ENCODE measurements around the gene CPPED1.

CPPED1 gene

GRCh38 chr16:12682432-12683165 lies 121.1 kb downstream of the CPPED1 start:
- Histone ChIP-seq H3K9me3 (ENCODE audit: insufficient read depth, low read depth, low read length) (peaks cover 5% of the 10 kb centered on the region), H3K4ac (ENCODE audit: low read depth, low read length) (no peak overlapping the region), H3K36me3 (ENCODE audit: control insufficient read depth in 1 of 2, insufficient read depth in 2 of 2, low read length in 2 of 2) (no peaks in the 10 kb centered on the region), H2BK120ac (ENCODE audit: insufficient read depth, low read length, poor library complexity) (no peak overlapping the region), H3K79me1 (ENCODE audit: low read length) (peaks cover 2% of the 10 kb centered on the region), H2AK5ac (ENCODE audit: low read length) (no peak overlapping the region), H3K27me3 (ENCODE audit: insufficient read depth, low read length) (no peaks in the 10 kb centered on the region), H3K4me3 (ENCODE audit: low read depth, low read length) (no peak overlapping the region), H4K8ac (ENCODE audit: low read depth, low read length) (no peak overlapping the region), H4K91ac (ENCODE audit: low read depth, low read length) (no peak overlapping the region), H3K18ac (ENCODE audit: low read length) (no peak overlapping the region), H3K79me2 (ENCODE audit: control insufficient read depth, insufficient read depth, low read length, poor library complexity) (no peaks in the 10 kb centered on the region), H2BK5ac (ENCODE audit: low read depth, low read length, poor library complexity) (no peak overlapping the region), H3K27ac (ENCODE audit: low read depth, low read length) (no peak overlapping the region), H3K23ac (ENCODE audit: low read length) (no peak overlapping the region), H2AFZ (ENCODE audit: insufficient read depth, low read length, poor library complexity) (no peak overlapping the region), H3K14ac (ENCODE audit: low read length) (no peak overlapping the region), H3K9ac (ENCODE audit: low read length) (no peak overlapping the region), H3K4me1 (ENCODE audit: control insufficient read depth in 1 of 2, insufficient read depth in 2 of 2, low read length in 2 of 2) (no peaks in the 10 kb centered on the region), H3K4me2 (ENCODE audit: low read length) (no peak overlapping the region), H2BK12ac (ENCODE audit: low read length) (no peak overlapping the region), H4K12ac (ENCODE audit: low read depth, low read length) (no peak overlapping the region)
- no peak for DNase-seq
- WGBS (ENCODE audit: extremely low coverage, insufficient coverage, insufficient read length), result no CpG with 5 or more reads among the region's 11 CpGs

GRCh38 chr16:12681653-12682052 lies 122.0 kb downstream of the CPPED1 start:
- H2BK120ac ChIP-seq (ENCODE audit: insufficient read depth, low read length, poor library complexity), result no peak overlapping the region
- WGBS (ENCODE audit: extremely low coverage, insufficient coverage, insufficient read length), result no CpG with 5 or more reads among the region's 7 CpGs
- H3K18ac ChIP-seq (ENCODE audit: low read length), result no peak overlapping the region
- no peak overlapping the region for H2BK12ac ChIP-seq (ENCODE audit: low read length)
- no peak for DNase-seq
- H2AK5ac ChIP-seq (ENCODE audit: low read length), result no peak overlapping the region
- peaks cover 2% of the 10 kb centered on the region for H3K79me1 ChIP-seq (ENCODE audit: low read length)
- no peak overlapping the region for H4K12ac ChIP-seq (ENCODE audit: low read depth, low read length)
- H3K79me2 ChIP-seq (ENCODE audit: control insufficient read depth, insufficient read depth, low read length, poor library complexity), result no peaks in the 10 kb centered on the region
- H3K27ac ChIP-seq (ENCODE audit: low read depth, low read length), result no peak overlapping the region
- H4K91ac ChIP-seq (ENCODE audit: low read depth, low read length), result no peak overlapping the region
- no peak overlapping the region for H3K4ac ChIP-seq (ENCODE audit: low read depth, low read length)
- no peak overlapping the region for H3K14ac ChIP-seq (ENCODE audit: low read length)
- no peak overlapping the region for H3K4me2 ChIP-seq (ENCODE audit: low read length)
- no peaks in the 10 kb centered on the region for H3K4me1 ChIP-seq (ENCODE audit: control insufficient read depth in 1 of 2, insufficient read depth in 2 of 2, low read length in 2 of 2)
- H3K9ac ChIP-seq (ENCODE audit: low read length), result no peak overlapping the region
- no peaks in the 10 kb centered on the region for H3K27me3 ChIP-seq (ENCODE audit: insufficient read depth, low read length)
- peaks cover 5% of the 10 kb centered on the region for H3K9me3 ChIP-seq (ENCODE audit: insufficient read depth, low read depth, low read length)
- no peak overlapping the region for H4K8ac ChIP-seq (ENCODE audit: low read depth, low read length)
- H2BK5ac ChIP-seq (ENCODE audit: low read depth, low read length, poor library complexity), result no peak overlapping the region
- H3K36me3 ChIP-seq (ENCODE audit: control insufficient read depth in 1 of 2, insufficient read depth in 2 of 2, low read length in 2 of 2), result no peaks in the 10 kb centered on the region
- no peak overlapping the region for H2AFZ ChIP-seq (ENCODE audit: insufficient read depth, low read length, poor library complexity)
- H3K23ac ChIP-seq (ENCODE audit: low read length), result no peak overlapping the region
- no peak overlapping the region for H3K4me3 ChIP-seq (ENCODE audit: low read depth, low read length)

GRCh38 chr16:12680531-12680930 lies 123.2 kb downstream of the CPPED1 start:
- Histone ChIP-seq H3K14ac (ENCODE audit: low read length) (no peak overlapping the region), H3K23ac (ENCODE audit: low read length) (no peak overlapping the region), H4K12ac (ENCODE audit: low read depth, low read length) (no peak overlapping the region), H4K91ac (ENCODE audit: low read depth, low read length) (no peak overlapping the region), H2AFZ (ENCODE audit: insufficient read depth, low read length, poor library complexity) (no peak overlapping the region), H3K79me2 (ENCODE audit: control insufficient read depth, insufficient read depth, low read length, poor library complexity) (no peaks in the 10 kb centered on the region), H4K8ac (ENCODE audit: low read depth, low read length) (no peak overlapping the region), H3K4me2 (ENCODE audit: low read length) (no peak overlapping the region), H3K79me1 (ENCODE audit: low read length) (peaks cover 2% of the 10 kb centered on the region), H3K27ac (ENCODE audit: low read depth, low read length) (no peak overlapping the region), H2BK120ac (ENCODE audit: insufficient read depth, low read length, poor library complexity) (no peak overlapping the region), H3K4ac (ENCODE audit: low read depth, low read length) (no peak overlapping the region), H3K36me3 (ENCODE audit: control insufficient read depth in 1 of 2, insufficient read depth in 2 of 2, low read length in 2 of 2) (no peaks in the 10 kb centered on the region), H3K18ac (ENCODE audit: low read length) (no peak overlapping the region), H3K9me3 (ENCODE audit: insufficient read depth, low read depth, low read length) (peaks cover 5% of the 10 kb centered on the region), H3K4me3 (ENCODE audit: low read depth, low read length) (no peak overlapping the region), H3K27me3 (ENCODE audit: insufficient read depth, low read length) (no peaks in the 10 kb centered on the region), H3K9ac (ENCODE audit: low read length) (no peak overlapping the region), H2BK5ac (ENCODE audit: low read depth, low read length, poor library complexity) (no peak overlapping the region), H3K4me1 (ENCODE audit: control insufficient read depth in 1 of 2, insufficient read depth in 2 of 2, low read length in 2 of 2) (no peaks in the 10 kb centered on the region), H2BK12ac (ENCODE audit: low read length) (no peak overlapping the region), H2AK5ac (ENCODE audit: low read length) (no peak overlapping the region)
- no CpG with 5 or more reads among the region's 2 CpGs for WGBS (ENCODE audit: extremely low coverage, insufficient coverage, insufficient read length)
- DNase-seq, result no peak

GRCh38 chr16:12679660-12680272 lies 123.9 kb downstream of the CPPED1 start:
- Histone ChIP-seq H3K4me1 (ENCODE audit: control insufficient read depth in 1 of 2, insufficient read depth in 2 of 2, low read length in 2 of 2) (no peaks in the 10 kb centered on the region), H3K36me3 (ENCODE audit: control insufficient read depth in 1 of 2, insufficient read depth in 2 of 2, low read length in 2 of 2) (no peaks in the 10 kb centered on the region), H2AK5ac (ENCODE audit: low read length) (no peak overlapping the region), H2BK120ac (ENCODE audit: insufficient read depth, low read length, poor library complexity) (no peak overlapping the region), H3K27me3 (ENCODE audit: insufficient read depth, low read length) (no peaks in the 10 kb centered on the region), H4K91ac (ENCODE audit: low read depth, low read length) (no peak overlapping the region), H2BK12ac (ENCODE audit: low read length) (no peak overlapping the region), H3K9ac (ENCODE audit: low read length) (no peak overlapping the region), H3K27ac (ENCODE audit: low read depth, low read length) (no peak overlapping the region), H4K12ac (ENCODE audit: low read depth, low read length) (no peak overlapping the region), H4K8ac (ENCODE audit: low read depth, low read length) (no peak overlapping the region), H3K4me2 (ENCODE audit: low read length) (no peak overlapping the region), H2AFZ (ENCODE audit: insufficient read depth, low read length, poor library complexity) (no peak overlapping the region), H3K9me3 (ENCODE audit: insufficient read depth, low read depth, low read length) (peaks cover 5% of the 10 kb centered on the region), H2BK5ac (ENCODE audit: low read depth, low read length, poor library complexity) (no peak overlapping the region), H3K79me1 (ENCODE audit: low read length) (peaks cover 2% of the 10 kb centered on the region), H3K18ac (ENCODE audit: low read length) (no peak overlapping the region), H3K79me2 (ENCODE audit: control insufficient read depth, insufficient read depth, low read length, poor library complexity) (no peaks in the 10 kb centered on the region), H3K14ac (ENCODE audit: low read length) (no peak overlapping the region), H3K4me3 (ENCODE audit: low read depth, low read length) (no peak overlapping the region), H3K4ac (ENCODE audit: low read depth, low read length) (no peak overlapping the region), H3K23ac (ENCODE audit: low read length) (no peak overlapping the region)
- DNase-seq, result peak; percentile 3 to 78
- no CpG with 5 or more reads among the region's 3 CpGs for WGBS (ENCODE audit: extremely low coverage, insufficient coverage, insufficient read length)

Data from trophoblast cell (in vitro differentiated cells and primary cell).